GM12872 (cell line): Measurements from ENCODE around the gene HDGFL2.

Experiments used
- CTCF ChIP-seq: IDR thresholded peaks from 3 replicates; pipeline ENCODE4 v1.5.1; 2011; ENCODE audit warnings: low read depth, mild to moderate bottlenecking, low read length, moderate library complexity; ENCODE audit not compliant: insufficient read depth

HDGFL2 gene

GRCh38 chr19:4548238-4548584 is 76.1 kb downstream of the HDGFL2 start:
- TF ChIP-seq CTCF = no peak

GRCh38 chr19:4550018-4550417 is 77.9 kb downstream of the HDGFL2 start:
- no peak for TF ChIP-seq CTCF

GRCh38 chr19:4550479-4551050 is 78.5 kb downstream of the HDGFL2 start:
- no peak for TF ChIP-seq CTCF
